Stimulated activated CD4-positive, alpha-beta T cell treated with anti-CD3 and anti-CD28 coated beads, TNF-alpha, amount 100 ng/mL, for 4 hours (primary cell): Measurements from ENCODE around the gene ABCB4.

Source experiments
- DNase-seq, 3 experiments: peaks; one replicate each; pipeline ENCODE4 v3.0.0-alpha.2; 2020; ENCODE audit warnings: low read depth in 3 of 3

The ABCB4 gene

GRCh38 chr7:87475359-87476178 lies at the start of gene ABCB4:
Gene ABCB4 (minus strand): TSS chr7:87475680. CDS start chr7:87475465, 215 bp downstream.
- DNase-seq, result no peak

- no peak for DNase-seq
Observed at GRCh38 chr7:87518735-87519134, 43.3 kb upstream of the ABCB4 start.

- no peak for DNase-seq
Observed at GRCh38 chr7:87517891-87518290, 42.4 kb upstream of the ABCB4 start.

GRCh38 chr7:87517136-87517815 lies 41.8 kb upstream of the ABCB4 start:
- no peak for DNase-seq

- no peak for DNase-seq
Observed at GRCh38 chr7:87513735-87514335, 38.4 kb upstream of the ABCB4 start.

GRCh38 chr7:87512906-87513305 lies 37.4 kb upstream of the ABCB4 start:
- DNase-seq, result no peak

GRCh38 chr7:87511510-87511909 lies 36.0 kb upstream of the ABCB4 start:
- no peak for DNase-seq

- DNase-seq, result no peak
Observed at GRCh38 chr7:87510411-87510875, 35.0 kb upstream of the ABCB4 start.

- no peak for DNase-seq
Observed at GRCh38 chr7:87507446-87507845, 32.0 kb upstream of the ABCB4 start.

GRCh38 chr7:87506246-87507180 lies 31.0 kb upstream of the ABCB4 start:
- no peak for DNase-seq

GRCh38 chr7:87505557-87506245 lies 30.2 kb upstream of the ABCB4 start:
- no peak for DNase-seq

GRCh38 chr7:87505122-87505521 lies 29.6 kb upstream of the ABCB4 start:
- DNase-seq, result no peak

- DNase-seq, result no peak
Observed at GRCh38 chr7:87499494-87499893, 24.0 kb upstream of the ABCB4 start.

GRCh38 chr7:87498893-87499292 lies 23.4 kb upstream of the ABCB4 start:
- no peak for DNase-seq

GRCh38 chr7:87497482-87497881 lies 22.0 kb upstream of the ABCB4 start:
- DNase-seq, result no peak

- DNase-seq, result no peak
Observed at GRCh38 chr7:87495366-87495765, 19.9 kb upstream of the ABCB4 start.

- no peak for DNase-seq
Observed at GRCh38 chr7:87494454-87494853, 19.0 kb upstream of the ABCB4 start.

GRCh38 chr7:87483131-87483530 lies 7.7 kb upstream of the ABCB4 start:
- DNase-seq, result no peak

- DNase-seq, result no peak
Observed at GRCh38 chr7:87482115-87482514, 6.6 kb upstream of the ABCB4 start.

GRCh38 chr7:87480386-87480785 lies 4.9 kb upstream of the ABCB4 start:
- no peak for DNase-seq

GRCh38 chr7:87479951-87480350 lies 4.5 kb upstream of the ABCB4 start:
- DNase-seq, result no peak
